Hematopoietic multipotent progenitor cell treated with erythropoietin and hydrocortisone succinate and interleukin-3 and kit ligand, for 15 days (in vitro differentiated cells): ENCODE data around the gene LAMA4.

Source experiments
- DNase-seq: peaks from one replicate; pipeline ENCODE4 v3.0.0-alpha.2; 2015; ENCODE audit warnings: low spot score

The LAMA4 gene

DNA sequence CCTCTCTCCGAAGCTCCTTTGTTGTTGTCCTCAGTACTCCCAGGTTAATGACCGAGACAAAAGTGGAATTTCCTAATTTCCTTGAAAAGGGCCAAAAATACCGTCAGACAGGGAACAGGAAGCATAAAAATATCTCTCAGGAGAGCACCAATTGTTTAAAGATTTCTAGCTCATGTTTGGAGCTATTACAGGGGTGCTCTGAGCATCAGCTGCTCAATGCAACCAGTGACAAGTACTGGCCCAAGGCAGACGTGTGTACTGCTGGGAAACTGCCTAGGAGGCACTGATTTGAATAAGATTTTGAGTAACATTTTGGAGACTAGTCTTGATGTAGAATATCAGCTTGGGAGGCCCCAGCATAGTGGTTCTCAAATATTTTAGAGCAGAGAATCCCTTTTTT, 17.3 kb downstream of the LAMA4 start:
- no peak for DNase-seq

DNA sequence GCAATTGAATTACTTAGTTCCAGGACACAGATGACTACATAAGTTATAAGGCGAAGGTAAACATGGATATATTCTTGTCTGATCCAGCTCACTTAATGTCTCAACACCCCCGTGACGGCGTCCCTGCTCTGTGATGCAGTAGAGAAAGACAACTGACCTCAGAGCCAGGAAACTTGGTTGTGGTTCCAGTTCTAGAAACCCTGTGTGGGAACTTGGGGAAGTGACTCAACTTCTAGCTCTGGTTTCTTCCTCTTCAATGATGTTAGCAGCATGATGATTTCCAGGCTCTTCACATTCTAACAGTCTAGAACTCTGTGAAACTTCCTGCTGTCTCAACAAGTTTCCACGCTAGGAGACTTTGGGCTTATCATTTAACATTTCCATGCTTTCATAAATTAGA, 18.4 kb downstream of the LAMA4 start:
- DNase-seq, result no peak

DNA sequence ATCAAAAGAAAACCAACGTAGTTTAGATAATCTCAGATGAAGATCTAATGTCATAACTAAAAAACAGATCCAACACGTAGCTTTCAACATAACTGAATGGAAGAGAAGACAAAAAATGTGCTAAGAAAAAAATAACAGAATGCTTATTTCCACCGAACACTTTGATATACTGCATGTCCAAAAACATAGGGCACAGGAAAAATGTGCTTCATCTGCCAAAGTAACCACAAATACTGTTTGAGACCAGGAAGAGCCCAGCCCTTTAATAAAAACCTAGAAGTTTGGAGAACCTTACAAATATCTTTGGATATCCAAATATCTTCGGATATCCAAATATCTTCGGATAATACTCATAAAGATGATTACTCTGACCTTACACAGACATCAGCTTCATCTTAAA, 19.8 kb downstream of the LAMA4 start:
- no peak for DNase-seq

DNA sequence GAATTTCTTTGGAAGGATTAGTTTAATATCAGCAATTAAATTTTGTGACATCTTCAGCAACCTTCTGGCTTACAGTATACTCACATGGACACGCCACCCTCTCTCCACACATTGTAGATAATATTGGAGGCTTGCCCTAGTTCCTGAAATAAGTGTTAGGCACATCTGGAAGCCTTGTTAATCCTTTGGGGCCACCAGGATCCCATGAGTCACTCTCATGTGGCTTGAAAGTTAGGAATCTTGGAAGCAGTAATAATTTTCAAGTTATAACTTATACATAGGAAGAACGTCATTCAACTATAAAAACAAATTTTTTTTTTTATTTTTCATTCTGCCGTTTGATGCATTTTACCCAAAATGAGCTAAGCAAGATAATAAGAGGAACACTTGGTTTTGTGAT, 20.5 kb downstream of the LAMA4 start:
- DNase-seq, result no peak

DNA sequence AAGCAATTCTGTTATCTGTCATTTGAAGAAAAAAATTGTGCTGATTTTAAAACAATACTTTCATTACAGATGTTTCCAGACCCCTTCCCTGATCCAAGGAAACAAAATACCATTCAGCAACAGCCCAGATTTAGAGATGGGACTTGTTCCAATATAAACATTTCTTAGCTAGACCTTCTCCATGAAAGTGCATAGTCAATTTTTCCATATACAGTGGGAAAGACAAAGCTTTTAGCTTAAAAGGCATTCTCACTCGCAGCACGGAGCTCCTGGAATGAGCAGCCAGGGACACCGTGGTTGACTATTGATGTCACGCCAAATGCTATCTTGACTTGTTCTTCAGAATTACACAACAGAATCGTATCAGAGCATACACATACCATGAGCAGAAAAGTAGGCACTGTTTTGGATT, 21.5 kb downstream of the LAMA4 start:
- DNase-seq, result no peak

DNA sequence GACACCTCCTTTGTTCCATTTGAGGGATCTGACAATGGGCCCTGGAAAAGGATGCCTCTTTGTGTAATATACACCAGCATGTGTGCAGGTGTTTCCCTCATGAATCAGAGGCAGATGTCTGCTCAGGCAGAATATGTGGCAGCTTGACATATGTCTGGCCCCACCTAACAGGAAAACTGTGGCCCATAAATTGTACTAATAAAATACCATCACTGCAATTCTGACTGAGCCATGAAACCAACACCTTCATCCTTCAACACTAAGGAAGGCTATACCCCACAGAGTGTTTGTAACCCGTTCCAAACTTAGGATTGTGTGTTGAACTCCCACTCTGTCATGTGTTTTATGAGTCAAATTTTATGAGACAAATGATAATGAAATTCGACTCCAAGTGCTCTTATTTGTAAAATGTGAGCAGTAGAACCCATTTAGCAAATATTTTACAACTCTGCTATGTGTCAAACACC, 22.7 kb downstream of the LAMA4 start:
- DNase-seq, result no peak

DNA sequence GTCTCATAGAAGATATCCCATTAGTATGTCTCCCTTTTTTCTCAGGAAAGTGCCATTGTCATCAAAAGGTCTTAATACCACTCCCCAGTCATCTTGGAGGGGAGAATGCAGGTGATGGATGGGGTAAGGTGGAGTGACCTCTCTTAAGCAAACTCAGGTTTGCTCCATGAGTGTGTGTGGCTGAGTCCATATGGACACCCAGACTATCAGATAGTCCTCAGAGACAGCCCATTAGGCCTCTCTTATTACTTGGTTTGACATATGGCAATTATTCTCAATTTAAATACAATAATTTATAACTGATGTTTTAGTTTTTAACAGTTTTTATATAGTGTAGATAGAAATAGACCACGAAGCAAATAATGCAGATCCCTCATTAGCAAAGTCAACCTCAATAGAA, 23.2 kb downstream of the LAMA4 start:
- no peak for DNase-seq

DNA sequence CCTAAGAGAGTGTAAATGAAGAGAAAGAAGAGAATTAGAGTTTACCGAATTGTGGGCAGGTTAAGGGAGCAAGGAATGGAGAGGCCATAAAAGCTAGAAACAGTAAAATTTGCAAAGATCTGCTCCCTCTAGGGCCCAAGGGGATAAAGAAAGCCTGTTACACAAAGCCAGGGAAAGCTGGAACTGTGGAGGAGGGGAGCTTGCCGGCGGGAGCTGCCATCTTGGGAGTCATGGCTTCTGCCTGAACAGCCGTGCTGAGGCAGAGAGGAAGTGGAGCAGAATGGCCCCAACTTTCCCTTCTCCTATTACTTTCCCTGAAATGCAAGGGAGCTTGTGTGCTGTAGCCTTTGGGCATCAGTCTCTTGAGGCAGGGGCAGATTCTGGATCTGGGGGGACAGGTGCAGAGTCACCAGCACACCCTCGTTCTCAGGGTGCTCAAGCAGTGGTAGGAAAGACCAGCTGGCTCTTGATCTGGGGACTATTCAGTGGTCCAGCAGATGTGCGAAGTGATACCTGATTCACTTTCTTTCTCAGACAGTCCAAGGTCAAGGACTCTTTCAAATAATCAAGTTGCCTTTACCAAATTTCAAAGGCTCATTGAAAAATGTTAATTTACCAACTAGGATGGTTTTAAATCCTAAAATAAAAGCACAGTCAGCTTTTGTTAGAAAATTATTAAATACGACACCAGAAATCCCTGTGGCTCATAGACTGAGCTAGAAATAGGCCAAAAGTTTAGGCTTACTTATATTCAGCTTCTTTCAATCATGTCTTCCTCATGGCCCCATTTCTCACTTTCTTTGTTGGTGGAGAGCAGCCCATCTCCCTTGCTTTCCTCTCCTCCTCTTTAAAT, 25.7 kb downstream of the LAMA4 start:
- DNase-seq, result no peak

DNA sequence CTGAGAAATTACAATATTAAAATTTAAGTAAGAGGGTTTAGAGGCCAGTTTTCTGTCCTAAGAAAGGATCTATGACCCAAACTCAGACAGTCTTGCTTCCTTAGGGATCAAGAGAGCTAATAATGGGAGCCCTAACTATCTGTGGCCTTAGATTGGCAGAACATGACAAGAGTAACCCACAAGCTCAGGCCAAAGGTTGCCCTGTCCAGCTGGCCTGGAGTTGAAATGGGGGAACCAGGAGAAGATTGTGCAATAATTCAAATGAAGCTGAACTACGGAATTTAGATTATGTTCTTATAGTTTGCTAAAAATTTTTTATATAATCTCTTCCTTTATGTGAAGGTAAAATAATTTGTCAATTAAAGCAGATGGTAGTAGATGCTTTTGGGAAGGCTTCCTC, 26.4 kb downstream of the LAMA4 start:
- no peak for DNase-seq

DNA sequence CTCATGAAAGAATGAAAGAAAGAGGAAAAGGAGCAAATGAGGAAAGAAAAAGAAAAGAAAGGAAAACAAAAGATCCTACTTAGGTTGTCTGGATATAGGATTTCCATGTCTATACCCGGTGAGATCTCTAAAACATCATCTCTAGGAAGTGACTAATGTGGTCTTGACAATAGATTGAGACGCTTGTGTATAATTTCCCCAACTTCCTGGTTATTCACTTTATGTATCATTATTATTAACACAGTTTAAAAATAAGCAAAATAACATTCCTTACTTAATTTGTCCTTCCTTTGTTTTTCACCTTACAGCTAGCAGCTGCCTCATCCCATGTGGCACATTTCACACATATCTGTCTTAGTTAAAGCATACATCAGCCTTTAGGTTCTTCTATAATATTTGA, 27.0 kb downstream of the LAMA4 start:
- DNase-seq, result no peak

DNA sequence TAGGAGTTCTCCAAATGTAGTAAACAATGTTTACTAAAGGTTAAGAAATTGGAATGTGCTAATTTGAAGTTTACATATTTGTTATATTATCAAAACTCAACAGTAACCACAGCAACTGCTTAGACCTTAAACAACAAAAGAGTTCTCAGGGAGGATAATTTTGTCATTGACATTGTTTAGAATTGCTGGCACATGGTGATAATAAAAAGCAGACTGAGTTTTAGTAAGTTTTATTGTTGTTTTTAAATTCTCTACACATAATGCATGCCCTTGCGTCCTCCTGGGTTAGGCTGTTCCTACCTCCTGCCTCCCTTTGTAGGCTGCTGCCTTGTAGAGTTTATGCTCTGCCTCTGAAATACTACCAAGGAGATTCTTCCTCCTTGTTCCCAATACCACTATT, 28.7 kb downstream of the LAMA4 start:
- no peak for DNase-seq

DNA sequence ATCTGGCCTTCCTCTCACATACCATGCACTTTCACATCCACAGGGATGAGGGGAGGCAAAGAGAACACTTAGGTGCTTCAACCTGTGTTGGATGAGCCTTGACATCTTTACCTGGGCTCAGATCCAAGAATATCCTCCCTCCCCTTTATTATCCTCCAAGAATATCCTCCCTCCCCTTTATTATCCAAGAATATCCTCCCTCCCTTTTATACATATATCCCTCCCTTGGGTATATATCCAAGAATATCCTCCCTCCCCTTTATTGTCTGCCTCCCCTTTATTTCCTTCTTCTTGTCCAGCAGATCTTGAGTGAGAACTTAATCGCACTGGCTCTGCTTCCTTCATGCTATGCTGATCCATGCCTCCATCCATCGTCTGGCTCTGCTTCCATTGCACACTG, 30.3 kb downstream of the LAMA4 start:
- no peak for DNase-seq

DNA sequence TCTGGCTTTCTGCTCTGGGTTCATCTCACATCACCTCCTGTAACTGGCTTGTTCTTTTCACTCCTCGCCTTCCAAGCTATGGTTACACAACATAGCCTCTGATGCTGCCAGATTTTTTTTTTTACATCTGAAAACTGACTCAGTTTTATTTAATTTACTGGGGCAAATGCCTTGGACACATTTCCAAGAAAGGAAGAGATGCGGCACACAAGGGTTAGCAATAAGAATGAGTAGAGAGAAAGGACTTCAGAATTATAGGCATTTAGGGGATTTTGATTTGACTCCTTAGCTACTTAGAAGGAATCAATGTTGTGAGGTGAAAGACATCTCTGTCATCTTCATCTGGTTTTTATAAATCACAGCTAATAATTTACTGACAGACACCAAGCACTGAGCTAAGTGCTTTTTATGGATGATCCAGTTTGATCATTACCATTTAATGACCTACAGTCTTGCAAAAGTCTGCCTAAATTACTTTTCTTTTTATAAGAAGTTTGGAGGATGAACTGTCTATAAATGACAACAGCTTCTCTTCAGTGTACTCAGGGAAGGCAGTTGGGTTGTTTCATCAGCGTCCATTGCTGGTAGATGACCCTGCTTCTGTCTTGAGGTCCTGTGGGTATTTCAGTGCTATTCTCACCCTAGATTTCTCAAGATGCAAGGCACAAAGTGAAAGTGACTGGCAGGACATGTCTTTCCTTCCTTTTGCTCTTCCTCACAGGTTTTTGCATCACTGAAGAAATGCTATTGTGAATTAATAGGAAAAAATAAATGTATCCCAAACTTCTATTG, 31.1 kb downstream of the LAMA4 start:
- DNase-seq, result no peak

DNA sequence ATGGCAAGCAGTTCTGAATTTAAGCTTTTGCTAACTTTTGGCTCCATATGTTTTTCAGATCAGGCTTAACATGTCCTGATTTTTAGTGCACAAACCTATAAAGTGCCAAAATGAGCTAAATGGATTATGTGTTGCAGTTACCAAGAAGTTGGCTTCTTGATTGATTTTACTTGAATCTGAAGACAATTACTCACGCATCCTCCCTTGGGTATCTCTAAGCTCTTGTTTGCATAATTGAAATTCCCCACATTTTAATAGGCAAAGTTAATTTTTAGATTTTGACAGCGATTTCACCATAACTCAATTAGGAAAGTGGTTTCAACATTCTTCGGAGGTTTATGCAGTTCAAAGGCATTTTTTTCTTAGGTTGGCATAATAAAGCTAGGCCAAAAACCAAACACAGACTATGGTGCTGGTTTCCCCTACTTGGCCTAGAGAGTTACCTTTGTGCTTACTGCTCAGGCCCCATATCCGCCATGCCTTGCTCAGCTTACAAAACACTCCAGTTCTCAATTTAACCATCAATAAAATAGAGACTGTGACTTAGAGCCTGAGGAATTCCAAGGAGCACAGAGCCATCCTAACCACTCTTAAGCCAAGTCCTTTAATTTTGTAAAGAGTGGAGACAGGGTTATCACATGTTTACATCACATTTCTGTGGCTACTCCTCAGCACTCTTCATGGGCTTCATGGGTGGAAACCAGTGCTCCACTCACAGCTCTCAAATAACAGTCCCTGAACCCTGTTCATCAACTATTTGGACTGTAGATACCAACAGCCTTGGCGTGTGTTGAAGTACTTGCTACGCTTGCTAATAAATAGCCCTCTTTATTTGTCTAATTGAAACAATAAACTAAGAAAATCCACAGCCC, 32.1 kb downstream of the LAMA4 start:
- no peak for DNase-seq

DNA sequence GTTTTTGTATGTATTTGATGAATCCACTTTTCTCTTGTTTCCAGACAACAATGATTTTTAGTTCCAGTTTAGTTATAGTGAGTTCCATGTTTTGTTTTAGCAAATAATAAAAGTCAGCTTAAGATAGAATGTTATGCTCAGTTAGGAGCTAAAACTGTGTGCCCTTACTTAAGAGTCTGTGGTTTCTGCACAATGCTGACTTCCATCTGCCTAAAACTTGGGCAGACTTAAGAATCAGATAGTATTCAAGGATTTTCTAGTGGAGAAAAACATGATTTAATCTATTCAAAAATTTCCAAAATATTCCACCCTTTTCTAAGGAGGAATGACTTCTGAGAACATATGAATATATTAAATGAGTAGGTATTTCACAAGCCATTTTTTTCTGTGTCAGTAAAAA, 32.8 kb downstream of the LAMA4 start:
- DNase-seq, result no peak

DNA sequence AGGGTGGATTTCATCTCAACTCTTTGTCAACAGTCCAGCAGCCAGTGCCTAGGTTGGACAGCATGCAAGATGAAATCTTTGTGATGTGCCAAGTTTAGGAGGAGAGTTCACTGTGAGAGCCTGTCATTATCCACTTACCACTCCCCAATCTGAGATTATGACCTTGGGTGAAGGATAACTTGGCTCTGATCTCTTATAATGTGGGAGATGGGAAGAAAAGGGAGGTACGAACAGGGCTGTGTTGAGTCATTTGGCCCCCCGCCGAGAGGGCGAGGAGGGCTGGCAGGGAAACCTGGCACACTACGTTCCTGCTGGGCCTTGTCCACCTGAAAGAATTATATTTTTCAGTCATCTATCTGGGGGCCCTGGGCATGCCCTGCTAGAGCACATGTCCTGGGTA, 35.8 kb downstream of the LAMA4 start:
- DNase-seq, result no peak

DNA sequence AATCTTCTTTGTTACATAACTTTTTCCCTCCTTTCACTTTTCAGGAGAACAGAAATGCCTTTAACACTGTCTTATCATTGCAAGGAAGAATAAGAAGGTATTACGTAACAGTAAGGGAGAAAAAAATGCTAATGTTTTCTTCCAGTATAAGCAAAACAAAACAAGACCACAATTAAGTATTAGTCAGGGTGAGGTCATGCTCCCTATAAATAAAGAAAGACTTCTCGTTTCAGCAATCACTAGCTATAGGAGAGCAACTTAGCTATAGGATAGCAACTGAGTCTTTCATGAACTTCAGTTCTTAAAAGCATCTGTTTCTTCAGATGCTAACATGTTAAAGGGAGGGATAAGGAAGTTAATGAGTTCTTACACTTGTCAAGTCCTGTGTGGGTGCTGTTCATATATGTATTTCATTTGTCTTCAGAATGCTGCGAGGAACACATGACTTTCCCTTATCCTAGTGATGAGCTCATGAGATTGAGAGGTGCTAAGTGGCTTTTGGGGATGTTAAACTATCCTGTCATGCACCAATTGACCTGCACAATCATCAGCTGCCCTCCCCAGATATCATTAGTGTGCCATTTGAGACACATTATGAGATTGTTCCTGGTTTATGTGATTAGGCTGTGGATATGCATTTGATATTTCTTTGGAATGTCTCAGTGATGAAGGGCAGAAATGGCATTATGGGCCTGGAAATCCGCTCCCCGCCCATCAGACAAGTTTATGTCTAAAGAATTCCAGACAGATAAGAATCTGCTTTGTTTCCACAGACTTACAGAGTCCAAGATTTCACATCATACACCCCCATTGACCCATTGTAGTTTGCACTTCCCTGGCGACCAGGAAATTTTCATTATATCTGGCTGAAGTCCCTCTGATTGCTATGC, 37.5 kb downstream of the LAMA4 start:
- no peak for DNase-seq

DNA sequence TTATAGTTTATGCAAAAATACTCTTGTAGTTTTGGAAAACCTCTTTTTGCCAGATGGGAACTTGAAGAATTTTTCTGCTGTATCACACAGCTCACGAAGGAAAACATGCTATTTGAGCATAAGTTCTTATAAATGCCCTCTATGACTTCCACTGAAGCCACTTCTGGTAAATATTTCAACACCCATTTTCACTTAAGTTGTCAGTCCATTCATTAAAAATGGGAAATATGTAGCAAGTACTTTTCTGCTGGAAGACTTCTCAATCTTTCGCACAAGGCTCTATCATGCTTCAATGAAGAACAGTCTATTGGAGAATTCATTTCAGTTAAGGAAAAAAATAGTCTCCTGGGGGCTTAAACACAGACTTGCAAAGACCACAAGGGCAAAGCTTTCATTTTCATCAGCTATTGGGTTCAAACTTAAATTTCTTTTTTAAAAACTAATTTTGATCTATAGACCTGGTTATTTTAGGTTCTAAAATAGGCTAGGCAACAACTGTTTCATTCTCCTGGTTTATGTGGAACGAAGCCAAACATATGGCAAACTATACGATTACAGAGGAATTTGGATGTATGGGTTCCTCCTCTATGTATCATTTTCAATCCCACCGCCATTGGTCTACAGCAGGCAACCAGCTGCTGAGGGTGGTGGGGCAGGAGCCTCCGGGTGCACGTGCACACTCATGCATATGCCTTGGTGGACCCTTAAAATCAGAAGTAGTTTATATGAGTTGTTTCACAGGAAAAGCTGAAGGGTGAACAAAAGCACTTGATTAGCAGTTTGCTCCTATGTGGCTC, 38.7 kb downstream of the LAMA4 start:
- DNase-seq, result no peak

DNA sequence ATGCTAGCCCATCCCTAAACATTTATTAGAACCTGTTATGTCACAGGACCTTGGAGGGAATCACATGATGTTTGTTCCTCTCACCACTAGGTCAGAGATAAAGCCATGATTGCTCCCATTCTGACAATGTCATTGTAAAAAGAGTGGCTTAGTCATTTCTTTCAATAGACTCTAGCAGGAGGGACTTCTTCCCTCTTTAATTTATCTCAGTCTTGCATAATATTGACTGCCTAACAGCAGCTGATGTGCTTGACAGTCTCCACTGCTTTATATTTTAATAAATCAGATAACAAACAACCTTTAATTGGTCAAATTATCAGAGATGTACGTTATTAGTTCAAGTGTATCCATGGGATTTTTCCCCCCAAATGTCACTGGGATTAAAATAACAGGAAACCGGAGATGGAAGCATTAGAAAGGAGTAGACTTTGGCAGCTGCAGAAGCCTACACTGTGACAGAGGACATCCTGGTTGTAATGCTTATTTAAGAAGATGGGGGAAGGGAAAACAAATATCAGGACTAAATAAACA, 39.6 kb downstream of the LAMA4 start:
- DNase-seq, result no peak

DNA sequence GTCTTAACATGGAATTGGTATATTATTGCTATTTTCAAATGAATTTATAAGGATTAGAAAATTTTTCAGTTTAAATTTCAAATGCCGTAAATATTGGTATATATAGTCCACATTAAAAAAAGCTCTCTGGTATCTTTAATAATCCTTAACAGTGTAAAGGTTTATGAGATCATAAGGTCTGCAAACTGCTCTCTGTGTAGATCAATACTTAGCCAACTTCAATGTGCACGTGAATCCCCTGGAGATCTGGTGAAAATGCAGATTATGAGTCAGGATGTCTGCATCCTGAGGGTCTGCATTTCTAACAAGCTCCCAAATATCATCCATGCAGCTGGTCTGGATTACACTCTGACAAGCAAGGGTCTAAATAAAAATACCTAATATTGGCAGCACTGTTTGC, 43.5 kb downstream of the LAMA4 start:
- no peak for DNase-seq
